HG02798 (cell line): Measurements from ENCODE around the gene RAB6B.

Source experiments
- ATAC-seq: cut with Tn5 transposase; IDR thresholded peaks from one replicate; pipeline ENCODE4 v1.9.1; 2021; ENCODE audit warnings: mild to moderate bottlenecking; ENCODE audit not compliant: unreplicated experiment, poor library complexity

RAB6B gene

GRCh38 chr3:133825969-133826727 is 69.5 kb downstream of the RAB6B start:
- no peak for ATAC-seq

- ATAC-seq, result no peak
These were observed 70.7 kb downstream of the RAB6B start for GRCh38 chr3:133824961-133825485.

- no peak for ATAC-seq
These were observed 73.7 kb downstream of the RAB6B start for GRCh38 chr3:133821767-133822638.

GRCh38 chr3:133820889-133821675 is 74.6 kb downstream of the RAB6B start:
- ATAC-seq, result no peak

GRCh38 chr3:133820129-133820528 is 75.6 kb downstream of the RAB6B start:
- ATAC-seq, result no peak

GRCh38 chr3:133815386-133815785 is 80.3 kb downstream of the RAB6B start:
- ATAC-seq, result no peak

- ATAC-seq, result no peak
These were observed 82.8 kb downstream of the RAB6B start for GRCh38 chr3:133812872-133813271.

- ATAC-seq, result peak; percentile 99
These were observed 89.8 kb downstream of the RAB6B start, which contains the start of gene SRPRB for GRCh38 chr3:133805702-133806475. Gene SRPRB, plus strand, starts transcription at chr3:133805815. Its CDS starts 34 bp downstream, at chr3:133805849.

- ATAC-seq, result no peak
These were observed 90.3 kb downstream of the RAB6B start for GRCh38 chr3:133805384-133805701.

- ATAC-seq, result no peak
These were observed 90.8 kb downstream of the RAB6B start for GRCh38 chr3:133804896-133805295.

GRCh38 chr3:133803469-133803868 is 92.2 kb downstream of the RAB6B start:
- ATAC-seq, result no peak

- ATAC-seq, result no peak
These were observed 95.7 kb downstream of the RAB6B start for GRCh38 chr3:133799794-133800585.

GRCh38 chr3:133797396-133798105 is 98.1 kb downstream of the RAB6B start:
- ATAC-seq, result no peak

- no peak for ATAC-seq
These were observed 103.4 kb downstream of the RAB6B start for GRCh38 chr3:133792171-133792763.

- no peak for ATAC-seq
These were observed 107.7 kb downstream of the RAB6B start for GRCh38 chr3:133788024-133788423.

- no peak for ATAC-seq
These were observed 111.9 kb downstream of the RAB6B start for GRCh38 chr3:133783762-133784161.

GRCh38 chr3:133782454-133782853 is 113.2 kb downstream of the RAB6B start:
- ATAC-seq, result no peak

- ATAC-seq, result no peak
These were observed 114.1 kb downstream of the RAB6B start for GRCh38 chr3:133781570-133781969.
